ENCODE measurements around the gene KXD1. TPM values are rescaled to one million over a fixed set of nuclear protein-coding genes. Genes with fewer than 3 reads are reported as not detected.

KXD1 gene
- polyA plus RNA-seq, 1 of the 3 experiments (the other 2 are of a cell fraction): 151 TPM

- H3F3A ChIP-seq (replicated peaks; ENCODE audit: insufficient read depth): peaks cover 17% of the 10 kb centered on the region
- TF ChIP-seq FOXM1 (IDR thresholded peaks at IDR 0.05; ENCODE audit: low read depth): no peak
- TF ChIP-seq FOXJ3 (CRISPR knock-in tag; IDR thresholded peaks at IDR 0.05): no peak
- TF ChIP-seq CTCF (IDR thresholded peaks at IDR 0.05): no peak
- no peak for TF ChIP-seq USF1 (IDR thresholded peaks at IDR 0.05; ENCODE audit: borderline replicate concordance, low read depth)
- TF ChIP-seq MXI1 (IDR thresholded peaks at IDR 0.05; ENCODE audit: low read depth, low read length): no peak
- no peak for TF ChIP-seq FOSL2 (IDR thresholded peaks at IDR 0.05; ENCODE audit: borderline replicate concordance, low read depth)
- no peak for TF ChIP-seq PBX3 (IDR thresholded peaks at IDR 0.05)
- CTCF ChIA-PET: interaction anchor here (1.5 to 5.7 kb wide), 5 partner anchors 15 to 71 kb away, joined by 6 to 36 read pairs (median 28); partner anchors contain the start of gene REX1BD
- H3K4me2 ChIP-seq: no peak overlapping the region
- WGBS (ENCODE audit: low lambda C conversion rate): 97% methylated on average over 9 of the region's 9 CpGs
- peaks cover 63% of the 10 kb centered on the region for H4K20me1 ChIP-seq (ENCODE audit: insufficient read depth)
- DNase-seq: no peak
- no peak overlapping the region for H3K4me3 ChIP-seq (ENCODE audit: low read depth in 2 of 2, low read length in 1 of 2)
- no peaks in the 10 kb centered on the region for H3K9me3 ChIP-seq
- H3K27ac ChIP-seq (ENCODE audit: low read depth in 2 of 2, low read length in 1 of 2): 0 out of 4 replicates have a peak overlapping the region, but pooled peaks of 1 of the 2 experiments have one; percentile 95
- H3K9ac ChIP-seq: no peak overlapping the region
- H3K36me3 ChIP-seq (replicated peaks in 1 of 2; ENCODE audit: control insufficient read depth in 1 of 2, insufficient read depth in 2 of 2, low read length in 1 of 2): no peaks in the 10 kb centered on the region
- no peak overlapping the region for H2AFZ ChIP-seq (ENCODE audit: low read depth)
- POLR2A ChIA-PET: interaction anchor here (0.8 kb wide), 1 partner anchor 11 kb away, joined by 3 read pairs; no protein-coding TSS in a partner anchor
- H3K27me3 ChIP-seq (ENCODE audit: insufficient read depth): no peaks in the 10 kb centered on the region
- H3K4me1 ChIP-seq (ENCODE audit: control insufficient read depth in 1 of 2, insufficient read depth in 2 of 2, low read depth in 1 of 2, low read length in 1 of 2): peaks cover 4 to 11% of the 10 kb centered on the region in 2 experiments; a peak in 1 of 4 replicates
- H3K9me2 ChIP-seq: no peaks in the 10 kb centered on the region
- H3K79me2 ChIP-seq (ENCODE audit: insufficient read depth): peaks cover 80% of the 10 kb centered on the region
These were observed 39.0 kb upstream of the KXD1 start for GRCh38 chr19:18518639-18519038.

GRCh38 chr19:18519962-18520847, 37.5 kb upstream of the KXD1 start:
- peaks cover 48% of the 10 kb centered on the region for H4K20me1 ChIP-seq (ENCODE audit: insufficient read depth)
- ChIA-PET CTCF (interaction anchor here (0.6 to 5.7 kb wide), 27 partner anchors 9 to 426 kb away, joined by 3 to 58 read pairs (median 6); partner anchors contain the start of genes FKBP8, REX1BD and TMEM59L), POLR2A (interaction anchor here (0.8 to 1.0 kb wide), 4 partner anchors 10 to 38 kb away, joined by 3 read pairs; partner anchors contain the start of gene KXD1)
- peak overlapping the region; percentile 75 for H2AFZ ChIP-seq (ENCODE audit: low read depth)
- 10% methylated on average over 22 of the region's 22 CpGs for WGBS (ENCODE audit: low lambda C conversion rate)
- H3K27ac ChIP-seq (ENCODE audit: low read depth in 2 of 2, low read length in 1 of 2): peak overlapping the region; percentile 53 to 95
- peaks cover 4 to 11% of the 10 kb centered on the region in 2 experiments; a peak in 1 of 4 replicates for H3K4me1 ChIP-seq (ENCODE audit: control insufficient read depth in 1 of 2, insufficient read depth in 2 of 2, low read depth in 1 of 2, low read length in 1 of 2)
- peak overlapping the region; percentile 73 to 97 for H3K4me3 ChIP-seq (ENCODE audit: low read depth in 2 of 2, low read length in 1 of 2)
- peaks cover 17% of the 10 kb centered on the region for H3F3A ChIP-seq (replicated peaks; ENCODE audit: insufficient read depth)
- H3K9me3 ChIP-seq: no peaks in the 10 kb centered on the region
- no peaks in the 10 kb centered on the region for H3K36me3 ChIP-seq (replicated peaks in 1 of 2; ENCODE audit: control insufficient read depth in 1 of 2, insufficient read depth in 2 of 2, low read length in 1 of 2)
- no peaks in the 10 kb centered on the region for H3K27me3 ChIP-seq (ENCODE audit: insufficient read depth)
- DNase-seq: peak; percentile 62
- H3K9me2 ChIP-seq: no peaks in the 10 kb centered on the region
- H3K79me2 ChIP-seq (ENCODE audit: insufficient read depth): peaks cover 64% of the 10 kb centered on the region
- peak overlapping the region; percentile 96 for H3K4me2 ChIP-seq
- H3K9ac ChIP-seq: peak overlapping the region; percentile 96
- TF ChIP-seq SMC3 (IDR thresholded peaks at IDR 0.05; ENCODE audit: low read depth, low read length): peak; percentile 32; the same call in 1 of the 2 replicates
- no peak for TF ChIP-seq GABPA (IDR thresholded peaks at IDR 0.05; ENCODE audit: low read depth)
- TF ChIP-seq SIN3A (IDR thresholded peaks at IDR 0.05; ENCODE audit: borderline replicate concordance, low read depth, low read length): peak; percentile 76
- no peak for TF ChIP-seq REST (IDR thresholded peaks at IDR 0.05; ENCODE audit: low read depth, low read length)
- peak; percentile 4; the same call in 1 of the 2 replicates for TF ChIP-seq TCF12 (IDR thresholded peaks at IDR 0.05)
- TF ChIP-seq FOSL2 (IDR thresholded peaks at IDR 0.05; ENCODE audit: borderline replicate concordance, low read depth): peak; percentile 37; the same call in 1 of the 2 replicates
- no peak for TF ChIP-seq FOXJ3 (CRISPR knock-in tag; IDR thresholded peaks at IDR 0.05)
- TF ChIP-seq RAD21 (IDR thresholded peaks at IDR 0.05; ENCODE audit: low read length): peak; percentile 56
- TF ChIP-seq USF2 (IDR thresholded peaks at IDR 0.05; ENCODE audit: borderline replicate concordance, low read depth, low read length): no peak
- TF ChIP-seq ELF1 (IDR thresholded peaks at IDR 0.05): 0 out of 2 replicates have a peak, but pooled peaks have one; percentile 23

Data from SK-N-SH (cell line).